Choroid plexus epithelial cell (primary cell): Measurements from ENCODE around the gene ACAN.

Source experiments
- DNase-seq: peaks from one replicate; pipeline ENCODE4 v3.0.0-alpha.2; 2010; ENCODE audit warnings: low read depth
- H3K4me3 ChIP-seq: 2 replicates; pipeline ENCODE4 v1.5.1; 2011; ENCODE audit warnings: low read depth, mild to moderate bottlenecking, control low read depth, low read length, moderate library complexity
- TF ChIP-seq, protein P1 (sequence below): conservative IDR thresholded peaks from 2 replicates; pipeline ENCODE4 v1.5.1; 2011; ENCODE audit warnings: low read depth, mild to moderate bottlenecking, control low read depth, inconsistent platforms, low read length, moderate library complexity

Gene ACAN

DNA sequence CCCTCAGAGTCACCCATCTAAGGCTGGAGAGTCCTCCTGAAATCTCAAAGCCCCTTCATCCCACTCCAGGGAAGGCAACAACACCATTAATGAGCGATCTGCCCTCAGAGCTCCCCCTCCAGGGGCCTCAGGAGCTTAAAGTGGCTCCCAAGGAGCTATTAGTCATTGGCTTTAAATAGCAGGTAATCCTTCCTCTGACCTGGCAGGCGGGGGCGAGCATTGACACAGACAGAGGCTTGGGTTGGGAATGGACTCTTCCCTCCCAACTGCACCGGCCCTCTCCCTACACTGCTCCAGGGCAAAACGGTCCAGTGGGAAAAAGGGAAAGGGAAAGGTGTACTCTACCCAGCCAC, 108.5 kb downstream of the ACAN start:
- peak overlapping the region; percentile 82 for H3K4me3 ChIP-seq
- TF ChIP-seq, protein P1, sequence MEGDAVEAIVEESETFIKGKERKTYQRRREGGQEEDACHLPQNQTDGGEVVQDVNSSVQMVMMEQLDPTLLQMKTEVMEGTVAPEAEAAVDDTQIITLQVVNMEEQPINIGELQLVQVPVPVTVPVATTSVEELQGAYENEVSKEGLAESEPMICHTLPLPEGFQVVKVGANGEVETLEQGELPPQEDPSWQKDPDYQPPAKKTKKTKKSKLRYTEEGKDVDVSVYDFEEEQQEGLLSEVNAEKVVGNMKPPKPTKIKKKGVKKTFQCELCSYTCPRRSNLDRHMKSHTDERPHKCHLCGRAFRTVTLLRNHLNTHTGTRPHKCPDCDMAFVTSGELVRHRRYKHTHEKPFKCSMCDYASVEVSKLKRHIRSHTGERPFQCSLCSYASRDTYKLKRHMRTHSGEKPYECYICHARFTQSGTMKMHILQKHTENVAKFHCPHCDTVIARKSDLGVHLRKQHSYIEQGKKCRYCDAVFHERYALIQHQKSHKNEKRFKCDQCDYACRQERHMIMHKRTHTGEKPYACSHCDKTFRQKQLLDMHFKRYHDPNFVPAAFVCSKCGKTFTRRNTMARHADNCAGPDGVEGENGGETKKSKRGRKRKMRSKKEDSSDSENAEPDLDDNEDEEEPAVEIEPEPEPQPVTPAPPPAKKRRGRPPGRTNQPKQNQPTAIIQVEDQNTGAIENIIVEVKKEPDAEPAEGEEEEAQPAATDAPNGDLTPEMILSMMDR = no peak
- DNase-seq = peak; percentile 48

DNA sequence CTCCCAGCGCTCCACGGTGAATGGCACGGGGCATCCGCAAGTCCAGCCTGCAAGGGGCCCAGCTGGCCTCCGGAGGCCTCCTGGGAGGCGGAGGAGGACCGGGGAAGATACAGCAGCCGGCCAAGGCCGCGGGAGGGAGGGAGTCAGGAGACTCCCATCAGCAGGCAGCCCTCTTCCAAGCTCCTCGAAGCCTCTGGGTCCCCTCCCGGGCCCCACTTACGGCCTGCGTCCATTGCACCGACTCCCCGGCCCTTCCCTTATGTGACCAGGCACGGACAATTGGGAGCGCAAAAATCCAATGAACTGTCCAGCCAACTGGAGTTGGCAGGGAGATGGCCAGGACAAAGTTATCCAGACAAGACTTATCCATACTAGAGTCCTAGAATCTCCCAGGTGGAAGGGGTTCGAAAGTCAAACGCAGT, 109.3 kb downstream of the ACAN start:
- peak overlapping the region; percentile 82 for H3K4me3 ChIP-seq
- TF ChIP-seq, protein P1 = no peak
- peak; percentile 51 for DNase-seq

DNA sequence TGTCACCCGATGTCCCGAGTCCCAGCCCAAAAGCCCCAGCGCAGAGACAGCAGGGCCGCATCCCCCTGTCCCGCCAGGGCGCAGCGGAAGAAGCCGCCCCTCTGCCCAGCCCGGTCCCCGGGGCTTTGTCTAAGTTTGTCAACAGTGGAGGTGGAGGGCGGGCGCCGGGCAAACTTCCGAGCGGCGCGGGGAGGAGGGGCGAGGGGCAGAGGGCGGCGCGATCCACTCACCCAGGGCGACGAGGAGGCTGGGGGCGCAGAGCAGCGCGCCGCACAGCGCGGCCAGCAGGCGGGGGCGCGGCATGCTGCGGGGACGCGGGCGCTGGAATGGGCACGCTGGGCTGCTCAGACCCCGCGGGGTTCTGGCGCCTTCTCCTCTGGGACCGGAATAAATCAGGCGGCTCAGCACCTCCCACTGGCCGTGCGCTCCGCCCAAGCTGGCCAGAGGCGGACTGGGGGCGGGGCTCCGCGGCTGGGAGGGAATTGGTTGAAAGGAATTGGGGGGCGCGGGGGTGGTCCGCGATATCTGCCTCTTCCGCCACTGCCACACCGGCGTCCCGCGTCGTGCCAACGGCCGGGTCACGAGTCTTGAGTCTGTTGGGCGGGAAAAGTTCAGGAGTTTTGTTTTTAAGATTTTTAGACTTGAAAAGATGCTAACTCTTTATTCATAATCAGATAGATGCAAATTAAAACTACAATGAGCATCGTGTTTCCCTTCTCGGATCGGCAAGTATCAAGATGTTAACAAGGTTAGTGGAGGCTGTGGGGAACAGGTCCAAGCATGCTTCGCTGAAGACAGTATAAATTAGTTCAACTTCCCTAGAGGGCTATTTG, 110.0 kb downstream of the ACAN start, which contains the start of gene MFGE8:
Gene MFGE8, minus strand, starts transcription at position 363 of the 833 bp plus-strand sequence. Its CDS starts 60 bp downstream, at position 303.
- DNase-seq = peak; percentile 74
- peak within 1 kb of the TSS; percentile 82 for H3K4me3 ChIP-seq
- TF ChIP-seq, protein P1 = no peak

DNA sequence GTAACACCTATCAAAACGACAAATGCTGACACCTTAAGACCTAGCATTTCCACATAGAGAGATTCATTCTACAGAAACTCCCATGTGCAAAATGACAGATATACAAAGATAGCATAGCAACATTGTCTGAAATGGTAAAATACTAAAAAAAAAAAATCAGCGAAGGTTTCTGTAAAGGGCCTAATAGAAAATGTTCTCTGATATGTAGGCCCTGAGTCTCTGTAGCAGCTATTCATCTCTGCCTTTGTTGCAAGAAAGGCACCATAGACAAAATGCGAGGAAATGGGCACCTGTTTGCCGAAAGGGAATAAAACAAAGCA, 110.6 kb downstream of the ACAN start:
- peak overlapping the region; percentile 82 for H3K4me3 ChIP-seq
- TF ChIP-seq, protein P1 = no peak
- no peak for DNase-seq

- TF ChIP-seq, protein P1 = no peak
- DNase-seq = no peak
- H3K4me3 ChIP-seq = no peak overlapping the region
Observed at GRCh38 chr15:88915354-88915753, 112.1 kb downstream of the ACAN start.

DNA sequence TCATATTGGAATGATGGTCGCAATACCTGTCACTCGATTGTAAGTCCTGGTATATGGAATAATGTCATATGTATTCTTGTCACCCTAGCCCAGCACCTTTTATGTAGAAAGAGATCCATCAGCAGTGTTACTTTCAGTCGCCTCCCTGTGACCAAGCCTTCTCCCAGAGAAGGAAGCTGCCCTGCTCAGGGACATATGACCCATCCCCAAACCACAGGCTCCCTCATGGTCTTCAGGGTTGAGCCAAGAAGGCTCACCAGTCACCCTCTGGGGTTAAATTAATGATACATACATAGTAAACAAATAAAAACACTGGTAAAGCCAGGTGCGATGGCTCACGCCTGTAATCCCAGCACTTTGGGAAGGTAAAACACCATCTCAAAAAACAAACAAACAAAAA, 114.5 kb downstream of the ACAN start:
- H3K4me3 ChIP-seq = no peak overlapping the region
- TF ChIP-seq, protein P1 = no peak
- no peak for DNase-seq

GRCh38 chr15:88918738-88919137, 115.5 kb downstream of the ACAN start:
- TF ChIP-seq, protein P1 = peak; percentile 1
- no peak overlapping the region for H3K4me3 ChIP-seq
- DNase-seq = peak; percentile 99
